AG09309 (cell line): ENCODE data around the gene RCBTB1.

Experiments used
- DNase-seq: peaks from one replicate; pipeline ENCODE4 v3.0.0-alpha.2; 2010; ENCODE audit warnings: low read depth
- H3K4me3 ChIP-seq: 2 replicates; pipeline ENCODE4 v1.5.1; 2011; ENCODE audit warnings: mild to moderate bottlenecking, low read depth, low read length, moderate library complexity; ENCODE audit not compliant: control insufficient read depth
- TF ChIP-seq, protein P1 (sequence below): IDR thresholded peaks from 2 replicates; pipeline ENCODE4 v1.5.1; 2011; ENCODE audit warnings: mild to moderate bottlenecking, low read depth, low read length, inconsistent platforms; ENCODE audit not compliant: insufficient read depth, control insufficient read depth; ENCODE audit errors: missing control alignments

RCBTB1 gene

DNA sequence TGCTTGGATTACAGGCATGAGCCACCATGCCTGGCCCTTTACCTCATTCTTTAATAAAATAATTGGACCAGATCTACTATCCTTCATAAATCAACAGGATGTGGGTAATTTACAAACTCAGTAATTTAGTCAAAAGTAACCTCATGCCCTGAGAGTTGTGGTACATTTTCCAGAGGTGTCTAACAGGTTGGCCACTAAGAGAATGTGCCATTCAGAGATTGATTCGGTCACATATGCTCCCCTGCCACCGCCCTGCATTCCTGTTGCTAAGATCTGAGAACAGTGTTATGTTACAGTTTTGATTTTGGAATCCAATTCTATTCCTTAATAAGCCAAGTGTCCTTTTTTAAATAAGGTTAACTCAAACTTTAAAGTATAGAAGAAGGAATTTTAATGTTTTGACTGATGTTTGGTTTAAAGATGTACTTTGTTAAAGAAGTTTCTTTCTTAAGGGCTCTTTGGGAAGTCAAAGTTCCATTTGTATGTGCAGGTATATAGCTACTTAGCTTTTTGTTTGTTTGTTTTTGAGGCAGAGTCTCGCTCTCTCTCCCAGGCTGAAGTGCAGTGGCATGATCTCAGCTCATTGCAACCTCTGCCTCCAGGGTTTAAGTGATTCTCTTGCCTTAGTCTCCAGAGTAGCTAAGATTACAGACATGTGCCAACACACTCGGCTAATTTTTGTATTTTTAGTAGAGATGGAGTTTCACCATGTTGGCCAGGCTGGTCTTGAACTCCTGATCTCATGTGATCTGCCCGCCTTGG lies 60.4 kb downstream of the RCBTB1 start:
- TF ChIP-seq, protein P1, sequence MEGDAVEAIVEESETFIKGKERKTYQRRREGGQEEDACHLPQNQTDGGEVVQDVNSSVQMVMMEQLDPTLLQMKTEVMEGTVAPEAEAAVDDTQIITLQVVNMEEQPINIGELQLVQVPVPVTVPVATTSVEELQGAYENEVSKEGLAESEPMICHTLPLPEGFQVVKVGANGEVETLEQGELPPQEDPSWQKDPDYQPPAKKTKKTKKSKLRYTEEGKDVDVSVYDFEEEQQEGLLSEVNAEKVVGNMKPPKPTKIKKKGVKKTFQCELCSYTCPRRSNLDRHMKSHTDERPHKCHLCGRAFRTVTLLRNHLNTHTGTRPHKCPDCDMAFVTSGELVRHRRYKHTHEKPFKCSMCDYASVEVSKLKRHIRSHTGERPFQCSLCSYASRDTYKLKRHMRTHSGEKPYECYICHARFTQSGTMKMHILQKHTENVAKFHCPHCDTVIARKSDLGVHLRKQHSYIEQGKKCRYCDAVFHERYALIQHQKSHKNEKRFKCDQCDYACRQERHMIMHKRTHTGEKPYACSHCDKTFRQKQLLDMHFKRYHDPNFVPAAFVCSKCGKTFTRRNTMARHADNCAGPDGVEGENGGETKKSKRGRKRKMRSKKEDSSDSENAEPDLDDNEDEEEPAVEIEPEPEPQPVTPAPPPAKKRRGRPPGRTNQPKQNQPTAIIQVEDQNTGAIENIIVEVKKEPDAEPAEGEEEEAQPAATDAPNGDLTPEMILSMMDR, result no peak
- no peak overlapping the region for H3K4me3 ChIP-seq
- no peak for DNase-seq

DNA sequence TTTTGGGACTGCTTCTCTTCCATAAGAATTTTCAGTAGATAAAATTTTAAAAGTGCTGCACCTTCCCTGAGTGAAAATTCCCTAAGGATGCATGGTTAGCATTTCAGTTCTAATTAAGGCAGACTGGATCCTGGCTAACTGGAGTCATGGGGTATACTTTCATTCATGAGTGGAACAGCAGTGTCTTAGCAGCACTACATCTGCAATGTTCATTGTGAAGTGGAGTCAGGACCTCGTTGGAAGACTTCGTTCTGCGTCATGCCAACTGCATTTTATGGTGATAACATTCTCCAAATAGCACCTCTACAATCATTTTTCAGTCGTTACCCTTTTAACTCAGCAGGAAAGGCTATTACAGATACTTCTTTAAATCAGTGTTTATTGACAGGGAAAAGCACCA lies 64.1 kb downstream of the RCBTB1 start:
- TF ChIP-seq, protein P1, result no peak
- DNase-seq, result no peak
- no peak overlapping the region for H3K4me3 ChIP-seq

DNA sequence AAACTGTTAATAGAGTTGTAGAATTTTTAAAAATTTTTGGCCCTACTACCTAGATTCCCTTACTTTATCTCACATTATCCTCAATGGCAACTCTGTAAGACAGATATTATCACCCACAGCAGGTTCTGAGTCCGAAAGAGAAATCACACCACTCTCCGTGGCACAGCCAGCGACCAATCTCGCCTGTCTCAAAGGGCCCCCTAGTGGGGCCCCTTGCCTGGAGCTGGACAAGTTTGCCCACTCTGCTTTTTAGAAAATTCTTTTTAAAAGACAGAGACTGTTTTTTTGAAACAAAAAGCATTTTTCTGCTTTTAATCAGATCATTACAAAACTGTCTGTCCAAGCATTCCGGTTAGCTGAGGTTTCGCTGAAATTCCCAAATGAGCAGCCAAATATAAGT lies 67.9 kb downstream of the RCBTB1 start:
- no peak overlapping the region for H3K4me3 ChIP-seq

DNA sequence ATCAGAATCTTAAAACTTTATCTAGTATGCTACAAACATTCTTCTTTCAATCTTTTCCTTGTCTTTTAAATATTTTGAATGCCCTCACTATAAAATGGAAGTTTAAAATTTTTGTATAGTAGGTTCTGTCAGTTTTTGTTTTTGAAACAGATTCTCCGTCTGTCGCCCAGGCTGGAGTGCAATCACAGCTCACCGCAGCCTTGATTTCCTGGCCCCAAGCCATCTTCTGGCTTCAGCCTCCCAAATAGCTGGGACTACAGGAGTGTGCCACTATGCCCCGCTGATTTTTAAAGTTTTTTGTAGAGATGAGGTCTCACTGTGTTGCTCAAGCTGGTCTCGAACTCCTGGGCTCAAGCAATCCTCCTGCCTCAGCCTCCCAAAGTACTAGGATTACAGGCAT lies 68.9 kb downstream of the RCBTB1 start:
- TF ChIP-seq, protein P1, result no peak
- no peak overlapping the region for H3K4me3 ChIP-seq
- DNase-seq, result no peak

More for the DNA sequence above, 67.9 kb downstream of the RCBTB1 start:
- TF ChIP-seq, protein P1, result peak; percentile 64
- DNase-seq, result no peak

DNA sequence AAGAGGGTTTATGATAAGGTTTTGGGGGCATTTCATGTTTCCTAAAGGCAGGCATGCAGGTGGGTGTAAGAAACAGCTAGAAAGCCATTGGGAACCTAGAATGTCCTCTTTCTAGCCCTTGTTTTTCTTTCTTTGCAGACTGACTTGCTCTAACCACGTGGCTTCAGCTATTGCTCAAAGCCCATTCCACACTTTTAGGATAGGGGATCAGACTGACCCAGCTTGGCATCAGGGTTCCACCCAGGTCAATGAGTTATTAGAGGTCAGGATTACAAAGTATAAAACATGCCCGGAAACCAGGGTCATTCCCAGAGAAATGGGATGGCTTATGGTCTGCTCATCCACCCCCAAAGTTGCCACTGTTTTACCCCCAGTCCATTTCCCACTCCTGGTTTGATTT lies 72.8 kb downstream of the RCBTB1 start:
- TF ChIP-seq, protein P1, result no peak

DNA sequence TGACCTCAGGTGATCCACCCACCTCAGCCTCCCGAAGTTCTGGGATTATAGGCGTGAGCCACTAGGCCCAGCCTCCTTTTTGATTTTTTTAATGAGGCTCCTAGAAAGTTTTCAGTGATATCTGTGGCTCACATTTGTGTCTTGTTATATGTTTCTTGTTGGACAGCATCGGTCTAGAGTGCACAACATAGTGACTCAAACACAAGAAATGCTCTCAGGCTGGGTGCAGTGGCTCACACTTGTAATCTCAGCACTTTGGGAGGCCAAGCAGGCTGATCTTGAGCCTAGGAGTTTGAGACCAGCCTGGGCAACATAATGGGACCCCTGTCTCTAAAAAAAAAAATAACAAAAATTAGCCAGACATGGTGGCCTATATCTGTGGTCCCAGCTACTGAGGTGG lies 81.4 kb downstream of the RCBTB1 start:
- H3K4me3 ChIP-seq, result no peak overlapping the region
- DNase-seq, result no peak
- TF ChIP-seq, protein P1, result no peak

More for the DNA sequence above, 72.8 kb downstream of the RCBTB1 start:
- DNase-seq, result no peak
- H3K4me3 ChIP-seq, result no peak overlapping the region
